ENCODE data around the gene CCR7.

CCR7 gene

DNA sequence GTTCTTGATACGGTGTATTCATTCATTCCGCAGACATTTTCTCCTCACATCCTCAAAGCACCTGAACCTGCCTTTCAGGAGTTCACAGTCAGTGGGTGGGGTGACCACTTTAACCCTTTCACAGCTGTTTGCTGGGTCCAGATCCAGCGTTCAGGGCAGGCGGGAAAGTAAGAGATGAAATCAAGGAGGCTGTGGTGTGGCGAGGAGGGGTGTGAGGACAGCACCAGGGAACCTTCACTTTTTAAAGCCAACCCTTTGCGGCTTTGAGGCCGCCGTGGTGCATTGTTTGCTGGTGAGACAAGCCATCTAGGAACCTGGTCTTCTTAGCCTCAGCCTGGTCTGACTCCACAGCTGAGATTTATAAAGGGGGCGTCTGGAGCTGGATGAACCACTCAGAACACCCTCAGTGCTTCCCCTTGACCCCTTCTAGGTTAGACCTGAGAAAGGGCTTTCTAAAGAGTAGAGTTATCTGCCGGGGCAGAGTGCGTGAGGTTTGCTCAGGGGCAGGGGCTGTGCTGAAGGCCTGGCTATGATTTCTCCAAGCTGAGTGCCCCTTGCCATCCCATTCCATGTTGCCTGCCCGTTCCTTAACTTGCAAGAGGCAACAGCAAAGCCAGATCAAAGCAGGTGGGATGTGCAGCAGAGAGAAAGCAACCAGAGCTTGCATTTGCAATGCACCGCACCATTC is 933 bp downstream of the CCR7 start:
- no peak for TF ChIP-seq CTCF (IDR thresholded peaks at IDR 0.05; ENCODE audit: insufficient read depth, low read depth, low read length, missing control alignments)
- H3K4me3 ChIP-seq (ENCODE audit: low read depth, low read length) = peak overlapping the region; percentile 64
- peak; percentile 60 for DNase-seq (ENCODE audit: low read depth)

DNA sequence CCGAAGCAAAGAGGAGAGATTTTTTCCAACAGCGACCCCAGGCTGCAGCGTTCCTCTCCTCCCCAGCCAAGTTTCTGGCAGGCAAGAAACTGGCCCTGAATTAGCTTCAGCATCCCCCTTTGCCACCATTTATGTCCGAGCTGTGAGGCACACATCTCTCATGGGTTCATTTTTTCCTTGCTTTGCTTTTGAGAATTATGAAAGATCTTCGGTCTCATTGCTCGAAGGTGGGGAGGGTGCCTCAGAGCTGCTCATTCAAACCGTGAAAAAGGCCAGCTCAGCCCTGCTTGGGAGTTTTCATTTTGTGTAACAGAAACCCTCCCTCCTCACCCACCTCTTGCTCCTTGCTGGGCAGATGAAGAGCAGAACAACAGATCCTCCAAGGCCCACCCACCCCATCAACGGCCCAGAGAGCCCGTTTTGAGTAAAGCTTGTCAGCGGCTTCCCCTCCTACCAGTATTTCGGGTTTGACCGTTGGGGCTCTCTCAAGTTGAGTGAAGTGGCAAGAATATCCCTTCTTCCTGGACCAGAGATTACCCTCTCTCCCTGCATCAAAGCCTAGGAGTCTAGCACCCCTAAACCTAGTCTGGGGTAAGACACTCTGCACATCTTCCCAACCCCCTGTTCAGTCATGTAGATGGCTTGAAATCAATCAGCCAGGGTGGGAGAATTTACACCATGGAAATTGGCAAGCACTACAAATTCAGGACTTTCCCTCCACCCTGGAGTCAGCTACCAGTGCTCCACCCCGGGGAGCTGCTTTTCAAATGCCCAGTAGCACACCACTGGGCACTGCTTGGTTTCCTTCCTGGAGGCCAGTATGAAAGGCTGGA is 1.8 kb downstream of the CCR7 start:
- H3K4me3 ChIP-seq (ENCODE audit: low read depth, low read length) = peak overlapping the region; percentile 64
- DNase-seq (ENCODE audit: low read depth) = peak; percentile 87
- TF ChIP-seq CTCF (IDR thresholded peaks at IDR 0.05; ENCODE audit: insufficient read depth, low read depth, low read length, missing control alignments) = peak; percentile 19

- no peak for DNase-seq (ENCODE audit: low read depth)
- peak overlapping the region; percentile 64 for H3K4me3 ChIP-seq (ENCODE audit: low read depth, low read length)
- TF ChIP-seq CTCF (IDR thresholded peaks at IDR 0.05; ENCODE audit: insufficient read depth, low read depth, low read length, missing control alignments) = no peak
Observed at GRCh38 chr17:40562838-40563219, 2.4 kb downstream of the CCR7 start.

DNA sequence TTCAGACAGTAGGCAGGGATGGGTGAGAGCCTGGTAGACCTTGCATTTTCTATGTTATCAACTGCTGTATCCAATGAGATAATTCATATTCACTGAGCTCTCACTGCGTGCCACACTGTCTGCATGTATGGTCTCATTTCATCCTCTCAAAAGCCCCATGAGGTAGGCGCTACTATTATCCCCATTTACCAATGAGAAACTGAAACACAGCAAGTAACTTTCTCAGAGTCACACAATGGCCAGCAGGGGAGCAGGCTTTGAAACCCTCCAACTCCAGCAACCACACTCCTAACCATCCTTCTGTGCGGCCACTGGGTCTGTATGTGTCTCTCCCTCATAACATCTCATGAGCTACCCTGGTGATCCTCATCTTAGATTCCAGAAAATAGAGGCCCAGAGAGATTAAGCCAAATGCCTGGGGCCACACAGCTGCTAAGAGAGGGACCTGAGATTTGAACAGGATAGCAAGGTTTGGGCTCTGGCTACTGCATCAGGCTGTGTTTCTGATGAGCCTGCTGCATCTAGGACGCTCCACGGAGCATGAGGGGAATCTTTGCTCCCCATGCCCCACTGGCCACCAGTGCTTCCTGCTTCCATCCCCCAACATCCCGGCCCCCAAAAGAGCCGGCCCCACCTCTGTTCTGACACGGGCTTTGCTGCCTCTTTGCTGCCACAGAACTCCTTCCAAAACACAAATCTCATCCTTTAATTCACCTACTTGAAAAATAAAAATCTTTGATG is 3.2 kb downstream of the CCR7 start:
- DNase-seq (ENCODE audit: low read depth) = peak; percentile 92
- peak; percentile 58 for TF ChIP-seq CTCF (IDR thresholded peaks at IDR 0.05; ENCODE audit: insufficient read depth, low read depth, low read length, missing control alignments)
- H3K4me3 ChIP-seq (ENCODE audit: low read depth, low read length) = peak overlapping the region; percentile 64

DNA sequence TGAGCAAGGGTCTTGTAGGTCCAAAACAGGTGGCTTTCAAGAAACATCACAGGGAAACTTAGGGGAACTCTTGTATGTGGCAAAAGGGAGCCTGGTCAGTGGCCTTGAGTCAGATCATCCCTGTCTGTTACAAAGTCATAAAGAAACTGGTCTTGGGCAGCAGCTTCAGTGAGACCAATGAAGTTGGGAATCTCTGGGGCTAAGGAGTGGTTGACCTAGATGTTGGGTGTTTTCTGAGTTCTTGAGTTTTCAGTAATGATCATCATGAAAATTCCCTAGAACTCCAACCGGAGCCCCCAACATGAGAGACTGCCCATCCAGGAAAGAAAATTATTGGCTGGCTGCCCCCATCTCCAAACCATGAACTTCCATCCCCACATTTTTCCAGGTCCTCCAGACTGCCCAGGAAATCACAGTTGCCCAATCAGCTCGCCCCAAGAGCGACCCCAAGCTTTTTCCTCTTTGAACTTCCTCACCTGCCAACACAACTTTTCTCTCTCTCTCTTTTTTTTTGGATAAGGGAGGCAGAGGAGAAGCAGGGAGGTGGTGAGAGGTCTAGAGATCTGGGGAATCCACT is 3.9 kb downstream of the CCR7 start:
- no peak for TF ChIP-seq CTCF (IDR thresholded peaks at IDR 0.05; ENCODE audit: insufficient read depth, low read depth, low read length, missing control alignments)
- peak; percentile 94 for DNase-seq (ENCODE audit: low read depth)
- peak overlapping the region; percentile 64 for H3K4me3 ChIP-seq (ENCODE audit: low read depth, low read length)

GRCh38 chr17:40560592-40561293 is 4.5 kb downstream of the CCR7 start:
- peak; percentile 97 for DNase-seq (ENCODE audit: low read depth)
- peak overlapping the region; percentile 64 for H3K4me3 ChIP-seq (ENCODE audit: low read depth, low read length)
- TF ChIP-seq CTCF (IDR thresholded peaks at IDR 0.05; ENCODE audit: insufficient read depth, low read depth, low read length, missing control alignments) = no peak

Measured in GM12865 (cell line).